VCaP (cell line): ENCODE results near the gene RPTOR.

Source experiments
- H3K27ac ChIP-seq: fragments of 450-650 bp; 2 replicates; pipeline ENCODE4 v1.5.1; 2017
- CTCF ChIP-seq: fragments of 450-650 bp; conservative IDR thresholded peaks from 2 replicates; pipeline ENCODE4 v1.5.1; 2017; ENCODE audit warnings: mild to moderate bottlenecking, moderate library complexity

The RPTOR gene

GRCh38 chr17:80921159-80921558, 376.5 kb downstream of the RPTOR start:
- H3K27ac ChIP-seq, result no peak overlapping the region
- no peak for TF ChIP-seq CTCF

GRCh38 chr17:80921741-80922579, 377.3 kb downstream of the RPTOR start:
- no peak overlapping the region for H3K27ac ChIP-seq
- TF ChIP-seq CTCF, result no peak

GRCh38 chr17:80922580-80923160, 378.0 kb downstream of the RPTOR start:
- no peak for TF ChIP-seq CTCF

GRCh38 chr17:80923211-80924110, 378.8 kb downstream of the RPTOR start:
- no peak overlapping the region for H3K27ac ChIP-seq
- TF ChIP-seq CTCF, result no peak

More at GRCh38 chr17:80922580-80923160, 378.0 kb downstream of the RPTOR start:
- no peak overlapping the region for H3K27ac ChIP-seq

GRCh38 chr17:80924111-80924806, 379.6 kb downstream of the RPTOR start:
- no peak for TF ChIP-seq CTCF
- no peak overlapping the region for H3K27ac ChIP-seq

- TF ChIP-seq CTCF, result no peak
- no peak overlapping the region for H3K27ac ChIP-seq
Measured at GRCh38 chr17:80924807-80925610, 380.4 kb downstream of the RPTOR start.
